GM19239 (cell line): ENCODE results near the gene EPS8L1.

Source experiments
- DNase-seq: peaks from one replicate; pipeline ENCODE4 v3.0.0; 2011; ENCODE audit warnings: low spot score; ENCODE audit not compliant: insufficient read length
- FAIRE-seq: peaks from 2 replicates; lab custom pipeline; 2011; peaks lifted over from hg19 to GRCh38; lab: Jason Lieb, UNC

Gene EPS8L1

GRCh38 chr19:55112777-55113569 lies 37.3 kb downstream of the EPS8L1 start:
- peak; percentile 66 for FAIRE-seq
- DNase-seq: no peak

GRCh38 chr19:55113570-55114039 lies 37.9 kb downstream of the EPS8L1 start:
- DNase-seq (no peak), FAIRE-seq (no peak)

GRCh38 chr19:55114566-55115145 lies 39.0 kb downstream of the EPS8L1 start:
- DNase-seq (no peak), FAIRE-seq (no peak)

GRCh38 chr19:55115446-55116065 lies 39.9 kb downstream of the EPS8L1 start:
- DNase-seq (no peak), FAIRE-seq (no peak)

- DNase-seq (peak; percentile 78), FAIRE-seq (peak; percentile 90)
Observed at GRCh38 chr19:55116232-55116858, 40.7 kb downstream of the EPS8L1 start.

GRCh38 chr19:55116859-55117662 lies 41.4 kb downstream of the EPS8L1 start, which contains the start of gene PPP1R12C:
PPP1R12C (minus strand) TSS chr19:55117637; CDS start chr19:55117543, 94 bp downstream.
- no peak for DNase-seq
- no peak for FAIRE-seq

- peak; percentile 90 for FAIRE-seq
- peak; percentile 100 for DNase-seq
Observed at GRCh38 chr19:55117663-55118391, 42.2 kb downstream of the EPS8L1 start.

GRCh38 chr19:55118401-55118991 lies 42.8 kb downstream of the EPS8L1 start:
- DNase-seq (no peak), FAIRE-seq (peak; percentile 76)

- FAIRE-seq (no peak), DNase-seq (no peak)
Observed at GRCh38 chr19:55119053-55119452, 43.4 kb downstream of the EPS8L1 start.

- FAIRE-seq (no peak), DNase-seq (no peak)
Observed at GRCh38 chr19:55131421-55131820, 55.8 kb downstream of the EPS8L1 start.

- DNase-seq (no peak), FAIRE-seq (no peak)
Observed at GRCh38 chr19:55132453-55133129, 56.9 kb downstream of the EPS8L1 start.

- no peak for FAIRE-seq
- DNase-seq: no peak
Observed at GRCh38 chr19:55133639-55134444, 58.2 kb downstream of the EPS8L1 start.

- no peak for FAIRE-seq
- no peak for DNase-seq
Observed at GRCh38 chr19:55134736-55135135, 59.1 kb downstream of the EPS8L1 start.

- FAIRE-seq (no peak), DNase-seq (no peak)
Observed at GRCh38 chr19:55136399-55137102, 60.9 kb downstream of the EPS8L1 start.
